Karpas-422 (cell line): Measurements from ENCODE around the gene CILP. TPM values are rescaled to one million over a fixed set of nuclear protein-coding genes. Genes with fewer than 3 reads are reported as not detected.
A peak's percentile ranks its signal among the peaks of the same experiment; 100 is the strongest.

Experiments
- DNase-seq: peaks from one replicate; pipeline ENCODE4 v3.0.0-alpha.2; 2015
- H2AFZ ChIP-seq: fragments of 200-600 bp; sonication (generic); 2 replicates; pipeline ENCODE4 v1.6.1; 2014; ENCODE audit warnings: antibody characterized with exemption, low read length, mixed read lengths
- H3K27ac ChIP-seq: fragments of 200-600 bp; sonication (generic); 2 replicates; pipeline ENCODE4 v1.5.1; 2014; ENCODE audit warnings: mild to moderate bottlenecking, low read length, moderate library complexity
- H3K27me3 ChIP-seq: fragments of 200-600 bp; sonication (generic); 2 replicates; pipeline ENCODE4 v1.6.1; 2014; ENCODE audit warnings: low read length, mixed read lengths
- H3K36me3 ChIP-seq: fragments of 200-600 bp; sonication (generic); 2 replicates; pipeline ENCODE4 v1.6.1; 2014; ENCODE audit warnings: low read length, mixed read lengths; ENCODE audit not compliant: insufficient read depth
- H3K4me1 ChIP-seq: fragments of 200-600 bp; sonication (generic); 2 replicates; pipeline ENCODE4 v1.6.1; 2014; ENCODE audit warnings: mild to moderate bottlenecking, low read length, mixed read lengths
- H3K4me2 ChIP-seq: fragments of 200-600 bp; sonication (generic); 2 replicates; pipeline ENCODE4 v1.6.1; 2014; ENCODE audit warnings: low read length, low read depth, mild to moderate bottlenecking; ENCODE audit not compliant: poor library complexity, severe bottlenecking
- H3K4me3 ChIP-seq: fragments of 200-600 bp; sonication (generic); 2 replicates; pipeline ENCODE4 v1.5.1; 2014; ENCODE audit warnings: mild to moderate bottlenecking, antibody characterized with exemption, low read length, mixed read lengths
- H3K79me2 ChIP-seq: fragments of 200-600 bp; sonication (generic); 2 replicates; pipeline ENCODE4 v1.6.1; 2014; ENCODE audit warnings: mild to moderate bottlenecking, low read length, mixed read lengths
- H3K9ac ChIP-seq: fragments of 200-600 bp; sonication (generic); 2 replicates; pipeline ENCODE4 v1.6.0; 2014; ENCODE audit warnings: low read length
- H3K9me2 ChIP-seq: fragments of 200-600 bp; sonication (generic), shearing (Covaris generic); replicated peaks from 2 replicates; pipeline ENCODE4 v1.6.0; 2014; ENCODE audit warnings: mild to moderate bottlenecking, low read length, moderate library complexity; ENCODE audit not compliant: insufficient read depth
- H3K9me3 ChIP-seq: fragments of 300-700, 200-600 bp; sonication (generic); 2 replicates; pipeline ENCODE4 v1.6.1; 2014; ENCODE audit warnings: low read length, mixed read lengths
- H4K20me1 ChIP-seq: fragments of 200-600 bp; sonication (generic); 2 replicates; pipeline ENCODE4 v1.6.1; 2014; ENCODE audit warnings: mild to moderate bottlenecking, antibody characterized with exemption, low read length, low read depth; ENCODE audit not compliant: insufficient read depth
- total RNA-seq: library from RNA; depleted of rRNA; stranded (reverse); fragments of >200 nt; shearing (Covaris generic); gene quantifications from 2 replicates; pipeline ENCODE4 v1.2.3, GENCODE V29; 2014; ENCODE audit warnings: low replicate concordance

Gene CILP
- total RNA-seq, 1 experiment from 2014 or later: not detected

DNA sequence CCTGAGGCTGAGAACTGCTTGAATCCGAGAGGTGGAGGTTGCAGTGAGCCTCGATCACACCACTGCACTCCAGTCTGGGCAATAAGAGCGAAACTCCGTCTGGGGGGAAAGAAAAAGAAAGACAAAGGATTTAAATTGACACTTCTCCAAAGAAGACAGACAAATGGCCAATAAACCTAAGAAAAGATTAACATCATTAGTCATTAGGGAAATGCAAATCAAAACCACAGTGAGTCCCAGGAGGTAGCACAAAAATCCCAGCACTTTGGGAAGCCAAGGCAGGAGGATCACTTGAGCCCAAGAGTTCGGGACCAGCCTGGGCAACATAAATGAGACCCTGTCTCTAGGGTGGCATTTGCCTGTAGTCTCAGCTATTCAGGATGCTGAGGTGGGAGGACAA lies 38.7 kb downstream of the CILP start:
- Histone ChIP-seq H3K27ac (no peak overlapping the region; the same call in 1 of the 2 replicates), H3K79me2 (peaks cover 49% of the 10 kb centered on the region), H3K27me3 (no peaks in the 10 kb centered on the region), H3K4me1 (peaks cover 16% of the 10 kb centered on the region), H4K20me1 (no peaks in the 10 kb centered on the region), H3K9me3 (no peaks in the 10 kb centered on the region), H3K9me2 (no peaks in the 10 kb centered on the region), H3K4me2 (peak overlapping the region; percentile 29), H3K36me3 (peaks cover 18% of the 10 kb centered on the region), H3K9ac (no peak overlapping the region), H2AFZ (no peak overlapping the region), H3K4me3 (no peak overlapping the region)
- peak; percentile 49 for DNase-seq

DNA sequence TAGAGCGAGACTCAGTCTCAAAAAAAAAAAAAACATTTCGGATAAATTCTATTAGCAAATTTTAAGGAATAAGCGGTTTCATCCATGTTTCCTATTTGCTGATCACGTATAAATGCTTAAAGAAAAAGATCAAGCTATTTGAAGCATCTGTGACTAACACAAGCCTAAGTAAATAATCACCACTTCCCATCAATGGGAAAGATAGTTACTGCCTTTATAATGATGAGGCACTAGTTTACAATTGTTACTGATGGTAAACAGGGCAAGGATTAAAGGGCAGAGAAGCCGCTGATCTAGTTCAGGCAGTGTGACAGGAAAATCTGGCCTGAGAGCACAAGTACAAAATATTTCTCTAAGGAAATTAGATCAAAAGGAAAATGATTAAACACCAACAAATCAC lies 39.8 kb downstream of the CILP start:
- H2AFZ ChIP-seq: no peak overlapping the region
- H3K4me3 ChIP-seq: no peak overlapping the region
- H4K20me1 ChIP-seq: no peaks in the 10 kb centered on the region
- no peak overlapping the region for H3K27ac ChIP-seq
- no peaks in the 10 kb centered on the region for H3K9me2 ChIP-seq
- no peak overlapping the region for H3K4me2 ChIP-seq
- DNase-seq: no peak
- no peaks in the 10 kb centered on the region for H3K27me3 ChIP-seq
- H3K9me3 ChIP-seq: no peaks in the 10 kb centered on the region
- peaks cover 19% of the 10 kb centered on the region for H3K36me3 ChIP-seq
- peaks cover 49% of the 10 kb centered on the region for H3K79me2 ChIP-seq
- H3K9ac ChIP-seq: no peak overlapping the region
- H3K4me1 ChIP-seq: peaks cover 16% of the 10 kb centered on the region

DNA sequence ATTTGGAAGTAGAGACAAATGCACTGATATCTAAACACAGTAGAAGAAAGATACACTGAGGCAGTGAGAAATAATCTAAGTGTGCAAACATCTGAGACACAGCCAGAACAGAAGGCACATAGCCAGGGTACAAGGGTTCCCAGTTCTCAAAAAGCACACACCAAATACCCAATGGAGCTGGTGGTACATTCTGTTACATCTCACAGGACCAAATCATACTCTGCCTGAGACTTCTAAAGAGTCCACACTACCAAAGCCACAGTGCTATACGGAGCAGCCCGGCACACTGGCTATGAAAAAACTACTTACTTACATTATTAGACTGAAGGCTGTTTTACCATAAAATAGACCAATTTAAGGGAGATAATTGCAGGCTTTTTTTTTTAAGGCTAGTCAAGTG lies 45.4 kb downstream of the CILP start:
- Histone ChIP-seq H3K9me2 (no peaks in the 10 kb centered on the region), H3K36me3 (peaks cover 29% of the 10 kb centered on the region), H3K9me3 (no peaks in the 10 kb centered on the region), H3K4me1 (peaks cover 21% of the 10 kb centered on the region), H4K20me1 (no peaks in the 10 kb centered on the region), H3K79me2 (peaks cover 55% of the 10 kb centered on the region), H3K9ac (no peak overlapping the region), H3K4me3 (no peak overlapping the region), H2AFZ (no peak overlapping the region), H3K27ac (no peak overlapping the region), H3K4me2 (no peak overlapping the region), H3K27me3 (no peaks in the 10 kb centered on the region)
- no peak for DNase-seq

DNA sequence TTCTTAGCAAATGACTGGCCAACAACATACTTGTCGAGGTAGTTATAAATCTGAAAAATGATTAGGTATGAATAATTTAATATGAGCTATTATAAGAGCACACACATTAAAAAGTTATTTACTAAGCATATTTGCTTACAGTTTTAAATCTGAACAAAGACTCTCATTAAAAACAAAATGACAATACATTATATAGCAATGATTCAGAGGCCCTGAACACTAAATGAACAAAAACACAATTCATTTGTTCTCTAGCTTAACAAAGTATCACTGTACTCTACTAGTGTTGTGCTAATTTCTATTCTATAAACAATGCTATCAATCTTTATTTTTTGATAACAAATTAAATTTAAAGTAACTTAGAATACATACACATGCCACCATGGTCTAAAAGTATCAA lies 47.1 kb downstream of the CILP start:
- Histone ChIP-seq H3K36me3 (peaks cover 29% of the 10 kb centered on the region), H2AFZ (no peak overlapping the region), H3K27me3 (no peaks in the 10 kb centered on the region), H3K4me1 (peaks cover 24% of the 10 kb centered on the region), H3K9me3 (no peaks in the 10 kb centered on the region), H3K9ac (no peak overlapping the region), H4K20me1 (no peaks in the 10 kb centered on the region), H3K4me2 (no peak overlapping the region), H3K27ac (no peak overlapping the region), H3K79me2 (peaks cover 53% of the 10 kb centered on the region), H3K9me2 (no peaks in the 10 kb centered on the region), H3K4me3 (no peak overlapping the region)
- no peak for DNase-seq

DNA sequence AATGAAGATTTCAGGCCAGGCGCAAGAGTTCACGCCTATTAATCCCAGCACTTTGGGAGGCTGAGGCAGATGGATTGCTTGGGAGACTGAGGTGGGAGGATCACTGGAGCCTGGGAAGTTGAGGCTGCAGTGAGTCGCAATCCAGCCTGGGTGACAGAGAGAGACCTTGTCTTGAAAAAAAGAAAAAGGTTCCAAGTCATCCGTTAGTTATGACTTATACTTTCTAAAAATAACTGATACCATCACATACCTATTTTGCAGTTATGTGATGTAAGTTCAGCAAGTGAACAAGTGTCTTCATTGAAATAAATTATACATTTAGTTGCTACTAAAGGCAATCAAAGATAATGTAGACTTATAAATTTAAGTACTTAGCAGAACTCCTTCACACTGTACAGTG lies 48.2 kb downstream of the CILP start:
- Histone ChIP-seq H3K9me3 (no peaks in the 10 kb centered on the region), H3K36me3 (peaks cover 33% of the 10 kb centered on the region)

DNA sequence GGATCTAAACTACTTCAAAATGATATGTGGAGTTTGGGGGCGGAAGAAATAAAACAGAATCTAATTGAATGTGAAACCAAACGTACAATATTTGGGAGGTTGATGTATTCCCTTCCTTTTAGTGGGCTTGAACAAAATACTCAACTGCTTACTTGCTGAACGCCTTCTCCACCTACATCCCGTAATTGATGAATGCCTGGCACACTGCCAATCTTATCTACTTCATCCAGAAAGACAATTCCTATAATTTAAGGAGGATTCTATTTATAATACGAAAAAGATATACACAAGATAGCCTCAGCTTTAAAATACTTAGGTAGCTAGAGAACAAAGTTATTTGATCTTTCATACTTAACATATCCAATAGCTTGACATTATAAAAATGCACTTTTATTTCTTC lies 54.6 kb downstream of the CILP start:
- Histone ChIP-seq H3K4me3 (no peak overlapping the region), H3K9me3 (no peaks in the 10 kb centered on the region), H3K79me2 (peaks cover 16% of the 10 kb centered on the region), H2AFZ (no peak overlapping the region), H3K27ac (no peak overlapping the region), H4K20me1 (no peaks in the 10 kb centered on the region), H3K9me2 (no peaks in the 10 kb centered on the region), H3K4me2 (no peak overlapping the region), H3K9ac (no peak overlapping the region), H3K27me3 (no peaks in the 10 kb centered on the region), H3K4me1 (peaks cover 11% of the 10 kb centered on the region), H3K36me3 (peaks cover 42% of the 10 kb centered on the region)
- DNase-seq: no peak

More for the DNA sequence above, 48.2 kb downstream of the CILP start:
- no peak for DNase-seq
- H3K9me2 ChIP-seq: no peaks in the 10 kb centered on the region
- H3K79me2 ChIP-seq: peaks cover 54% of the 10 kb centered on the region
- H3K4me2 ChIP-seq: no peak overlapping the region
- H3K9ac ChIP-seq: no peak overlapping the region
- no peaks in the 10 kb centered on the region for H4K20me1 ChIP-seq
- H3K27me3 ChIP-seq: no peaks in the 10 kb centered on the region
- H3K27ac ChIP-seq: no peak overlapping the region
- H2AFZ ChIP-seq: no peak overlapping the region
- H3K4me1 ChIP-seq: peaks cover 24% of the 10 kb centered on the region
- H3K4me3 ChIP-seq: no peak overlapping the region

DNA sequence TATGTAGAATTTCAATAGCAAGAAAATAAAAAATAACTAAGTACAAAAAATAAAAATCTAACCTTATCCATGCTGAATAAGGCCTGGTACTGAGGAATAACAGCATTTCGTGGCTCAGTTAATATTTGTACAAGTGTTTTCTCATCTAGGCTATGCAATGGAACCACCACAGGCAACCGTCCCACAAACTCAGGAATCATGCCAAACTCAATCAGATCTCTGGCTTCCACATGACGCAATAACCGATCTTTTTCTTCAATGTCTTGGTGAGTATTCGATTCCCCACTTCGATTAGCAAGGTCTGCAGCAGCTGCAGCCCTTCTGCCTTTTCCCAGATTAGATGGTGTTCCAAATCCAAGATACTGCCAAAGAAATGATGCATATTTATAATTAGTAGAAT lies 56.6 kb downstream of the CILP start:
- H4K20me1 ChIP-seq: no peaks in the 10 kb centered on the region
- H3K9ac ChIP-seq: no peak overlapping the region
- no peak overlapping the region for H3K27ac ChIP-seq
- H3K27me3 ChIP-seq: no peaks in the 10 kb centered on the region
- no peak overlapping the region for H3K4me2 ChIP-seq
- H3K9me2 ChIP-seq: no peaks in the 10 kb centered on the region
- H2AFZ ChIP-seq: no peak overlapping the region
- peaks cover 49% of the 10 kb centered on the region for H3K36me3 ChIP-seq
- no peak overlapping the region for H3K4me3 ChIP-seq
- no peaks in the 10 kb centered on the region for H3K4me1 ChIP-seq
- no peaks in the 10 kb centered on the region for H3K9me3 ChIP-seq
- H3K79me2 ChIP-seq: 0 out of 2 replicates have a peak, but pooled peaks cover 3% of the 10 kb centered on the region
- no peak for DNase-seq

DNA sequence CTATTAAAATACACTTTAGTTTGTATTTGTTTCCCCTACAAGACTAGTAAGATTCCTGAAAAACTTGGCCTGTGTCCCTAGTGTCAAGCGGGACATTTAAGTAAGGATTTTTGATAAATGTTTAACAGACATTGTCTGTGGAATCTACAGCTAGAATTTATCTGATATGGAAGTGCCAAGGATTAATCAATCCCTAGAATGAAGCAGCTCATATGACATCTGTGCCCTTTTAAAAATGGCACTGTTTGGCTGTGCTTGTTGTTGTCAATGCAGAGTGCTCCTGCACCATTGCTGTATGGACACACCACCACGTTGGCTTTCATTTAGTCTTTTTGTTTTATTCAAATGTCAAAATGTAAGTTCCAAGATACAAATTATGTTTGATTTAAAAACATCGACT lies 63.4 kb downstream of the CILP start:
- H3K9me2 ChIP-seq: no peaks in the 10 kb centered on the region
- no peaks in the 10 kb centered on the region for H4K20me1 ChIP-seq
- no peak overlapping the region for H3K4me2 ChIP-seq
- H3K4me3 ChIP-seq: no peak overlapping the region
- H3K9me3 ChIP-seq: no peaks in the 10 kb centered on the region
- no peaks in the 10 kb centered on the region for H3K4me1 ChIP-seq
- H3K36me3 ChIP-seq: peaks cover 15% of the 10 kb centered on the region; the same call in 1 of the 2 replicates
- no peak overlapping the region for H3K9ac ChIP-seq
- no peak overlapping the region for H3K27ac ChIP-seq
- H2AFZ ChIP-seq: no peak overlapping the region
- no peak for DNase-seq
- H3K27me3 ChIP-seq: no peaks in the 10 kb centered on the region
- no peaks in the 10 kb centered on the region for H3K79me2 ChIP-seq

DNA sequence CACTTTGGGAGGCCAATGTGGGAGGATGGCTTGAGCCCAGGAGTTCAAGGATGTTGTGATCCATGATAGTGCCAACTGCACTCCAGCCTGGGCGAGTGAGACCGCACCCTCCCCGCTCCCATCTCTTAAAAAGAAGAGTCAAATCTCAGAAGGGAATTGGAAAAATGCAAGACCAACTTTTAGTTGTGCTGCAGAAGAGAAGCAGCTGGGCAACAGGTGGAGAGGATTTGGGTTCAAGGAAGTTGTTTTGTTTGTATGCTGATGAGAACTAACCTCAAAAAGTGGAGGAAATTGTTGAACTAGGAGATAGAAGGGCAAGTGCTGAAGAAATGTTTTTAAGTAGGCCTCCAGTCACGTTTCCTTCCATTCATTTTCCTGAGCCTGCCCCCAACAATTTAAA lies 64.8 kb downstream of the CILP start:
- Histone ChIP-seq H3K79me2 (no peaks in the 10 kb centered on the region), H3K36me3 (peaks cover 15% of the 10 kb centered on the region; the same call in 1 of the 2 replicates), H4K20me1 (no peaks in the 10 kb centered on the region), H3K4me3 (no peak overlapping the region), H3K27ac (no peak overlapping the region), H3K9me3 (no peaks in the 10 kb centered on the region), H3K4me2 (no peak overlapping the region), H3K9ac (no peak overlapping the region), H3K27me3 (no peaks in the 10 kb centered on the region), H2AFZ (no peak overlapping the region), H3K9me2 (no peaks in the 10 kb centered on the region), H3K4me1 (no peaks in the 10 kb centered on the region)
- no peak for DNase-seq
